Lower leg skin (tissue), 4 donors: ENCODE data around the gene MYO18B. TPM values are rescaled to one million over a fixed set of nuclear protein-coding genes. Genes with fewer than 3 reads are reported as not detected.

Experiments
- DNase-seq, 2 donors: peaks; one replicate each; pipeline ENCODE4 v3.0.0-alpha.2; 2019; ENCODE audit warnings: low spot score in 2 of 2
- H3K4me3 ChIP-seq: fragments of 200-600 bp; sonication (generic); 2 replicates; pipeline ENCODE4 v1.5.1; 2017; ENCODE audit warnings: mild to moderate bottlenecking, low read depth; ENCODE audit not compliant: poor library complexity, severe bottlenecking
- POLR2A ChIP-seq, 2 donors: fragments of 450-650 bp; IDR thresholded peaks; one replicate each; pipeline ENCODE4 v1.6.1; 2016 to 2017; ENCODE audit warnings: antibody characterized with exemption in 2 of 2, mild to moderate bottlenecking in 1 of 2, moderate library complexity in 1 of 2
- WGBS, 2 donors: methylation state at CpG; one replicate each; pipeline ENCODE4 v1.1.5; 2018; 5-methylcytosine and 5-hydroxymethylcytosine counted together
- intact Hi-C: fragments of 100-400 bp; cut with DNase I; formaldehyde crosslinking; loops from one replicate; pipeline ENCODE4 v1.15.0; 2023; ENCODE audit warnings: low total_unique reads
- total RNA-seq, 4 donors: library from RNA; depleted of rRNA; stranded (reverse); fragments of >200 nt; gene quantifications; one replicate each; pipeline ENCODE4 v1.1.0, GENCODE V29; 2016
- TF ChIP-seq, protein P1 (sequence below), 3 donors: fragments of 450-650 bp; IDR thresholded peaks; one replicate each; pipeline ENCODE4 v1.5.1; 2016; ENCODE audit warnings: antibody characterized with exemption in 3 of 3, mild to moderate bottlenecking in 3 of 3, moderate library complexity in 2 of 3

Gene MYO18B
- total RNA-seq, 4 donors from 2014 or later: 1.5 to 3.4 TPM; not detected in 2

DNA sequence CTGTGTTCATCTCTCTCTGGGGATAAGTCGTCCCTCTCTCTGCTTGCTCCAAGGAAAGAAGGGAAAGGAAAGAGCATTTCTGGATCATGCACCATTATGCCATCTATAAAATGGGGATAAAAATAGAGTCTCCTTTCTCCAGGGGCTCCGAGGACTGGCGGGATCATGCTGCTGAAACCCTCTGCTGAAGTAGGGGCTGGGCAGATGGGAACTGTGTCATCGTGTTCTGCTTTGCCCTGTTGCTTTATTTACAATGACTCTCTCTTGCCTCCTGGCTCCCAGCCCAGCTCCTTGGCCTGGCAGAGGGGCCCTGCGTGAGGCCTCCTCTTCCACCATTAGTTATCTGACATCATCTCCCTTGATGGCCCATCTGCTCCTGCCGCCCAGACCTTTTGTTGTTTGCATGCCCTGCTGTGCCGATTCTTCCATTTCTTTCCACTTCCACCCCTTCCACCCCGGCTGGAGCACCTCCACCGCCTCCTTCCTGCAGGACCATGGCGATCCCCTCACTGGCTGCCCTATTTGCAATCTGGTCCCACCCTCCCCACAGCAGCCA lies 200.9 kb downstream of the MYO18B start:
- no peak for DNase-seq
- intact Hi-C loops: no loop called here
- no peak overlapping the region for H3K4me3 ChIP-seq
- 30 to 35% methylated on average over 10 of the region's 10 CpGs for WGBS, 2 donors
- TF ChIP-seq, protein P1, sequence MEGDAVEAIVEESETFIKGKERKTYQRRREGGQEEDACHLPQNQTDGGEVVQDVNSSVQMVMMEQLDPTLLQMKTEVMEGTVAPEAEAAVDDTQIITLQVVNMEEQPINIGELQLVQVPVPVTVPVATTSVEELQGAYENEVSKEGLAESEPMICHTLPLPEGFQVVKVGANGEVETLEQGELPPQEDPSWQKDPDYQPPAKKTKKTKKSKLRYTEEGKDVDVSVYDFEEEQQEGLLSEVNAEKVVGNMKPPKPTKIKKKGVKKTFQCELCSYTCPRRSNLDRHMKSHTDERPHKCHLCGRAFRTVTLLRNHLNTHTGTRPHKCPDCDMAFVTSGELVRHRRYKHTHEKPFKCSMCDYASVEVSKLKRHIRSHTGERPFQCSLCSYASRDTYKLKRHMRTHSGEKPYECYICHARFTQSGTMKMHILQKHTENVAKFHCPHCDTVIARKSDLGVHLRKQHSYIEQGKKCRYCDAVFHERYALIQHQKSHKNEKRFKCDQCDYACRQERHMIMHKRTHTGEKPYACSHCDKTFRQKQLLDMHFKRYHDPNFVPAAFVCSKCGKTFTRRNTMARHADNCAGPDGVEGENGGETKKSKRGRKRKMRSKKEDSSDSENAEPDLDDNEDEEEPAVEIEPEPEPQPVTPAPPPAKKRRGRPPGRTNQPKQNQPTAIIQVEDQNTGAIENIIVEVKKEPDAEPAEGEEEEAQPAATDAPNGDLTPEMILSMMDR (IDR thresholded peaks at IDR 0.05): no peak
- no peak for TF ChIP-seq POLR2A (IDR thresholded peaks at IDR 0.05)

DNA sequence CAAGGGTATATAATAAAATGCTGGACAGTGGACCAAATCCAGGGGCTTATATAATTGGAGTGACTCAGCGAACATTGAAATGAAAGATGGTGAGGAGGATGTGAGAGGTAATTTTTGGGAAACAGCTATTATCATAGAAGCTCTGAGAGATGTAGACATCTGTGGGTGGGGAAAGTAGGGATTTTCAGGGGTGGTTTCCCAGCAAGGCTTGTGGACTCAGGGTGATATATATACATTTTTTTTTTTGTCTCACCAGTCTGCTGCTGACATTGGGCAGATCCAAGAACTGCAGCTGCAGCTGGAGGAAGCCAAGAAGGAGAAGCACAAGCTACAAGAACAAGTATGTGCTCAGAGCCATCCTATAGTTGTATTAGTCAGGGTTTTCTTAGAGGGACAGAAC lies 208.1 kb downstream of the MYO18B start:
- DNase-seq: no peak
- no peak overlapping the region for H3K4me3 ChIP-seq
- WGBS, 2 donors: 58 to 74% methylated on average over 1 of the region's 1 CpG
- intact Hi-C loops: no loop called here
- TF ChIP-seq POLR2A (IDR thresholded peaks at IDR 0.05): no peak
- TF ChIP-seq, protein P1 (IDR thresholded peaks at IDR 0.05): no peak

DNA sequence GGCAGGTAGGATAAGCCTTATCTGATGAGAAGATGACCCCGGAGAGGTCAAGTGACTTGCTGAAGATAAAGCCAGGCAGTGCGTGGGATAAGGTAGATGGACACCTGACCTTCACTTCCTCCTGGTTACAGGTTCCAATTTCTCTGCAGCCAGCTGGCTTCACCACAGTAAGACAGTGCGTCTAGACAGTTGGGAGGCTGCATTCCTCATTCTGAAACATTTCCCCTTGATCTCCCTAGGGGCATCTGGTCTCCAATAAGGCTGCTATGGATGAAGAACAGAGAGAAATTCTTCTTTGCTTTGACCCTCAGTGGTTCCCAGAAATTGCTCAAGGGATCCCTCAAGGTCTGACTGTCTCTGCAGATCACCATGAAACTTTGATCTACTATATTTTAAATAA lies 211.3 kb downstream of the MYO18B start:
- TF ChIP-seq POLR2A (IDR thresholded peaks at IDR 0.05): no peak
- TF ChIP-seq, protein P1 (IDR thresholded peaks at IDR 0.05): no peak
- 62 to 66% methylated on average over 3 of the region's 3 CpGs for WGBS, 2 donors
- H3K4me3 ChIP-seq: no peak overlapping the region
- intact Hi-C loops: no loop called here
- no peak for DNase-seq

DNA sequence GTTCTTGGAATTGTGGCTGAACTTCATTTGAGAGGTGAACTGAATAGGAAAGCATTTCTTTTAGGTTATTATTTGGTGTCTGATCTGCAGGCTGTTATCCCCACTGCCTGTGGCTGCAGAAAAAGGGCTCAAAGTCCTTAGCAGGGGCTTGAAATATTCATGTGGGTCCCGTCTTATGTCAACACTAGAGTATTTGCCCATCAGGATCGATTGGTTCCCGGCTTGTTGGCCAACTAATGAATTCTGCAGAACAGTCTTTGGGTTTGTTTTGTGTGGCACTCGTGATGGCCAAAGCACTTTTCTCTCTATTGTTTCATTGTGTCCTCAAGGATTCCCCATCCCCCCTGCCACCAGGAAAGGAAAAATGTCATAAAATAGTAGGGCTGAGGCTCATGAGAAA lies 211.9 kb downstream of the MYO18B start:
- no peak overlapping the region for H3K4me3 ChIP-seq
- intact Hi-C loops: no loop called here
- no peak for TF ChIP-seq POLR2A (IDR thresholded peaks at IDR 0.05)
- TF ChIP-seq, protein P1 (IDR thresholded peaks at IDR 0.05): no peak
- 76 to 82% methylated on average over 4 of the region's 4 CpGs for WGBS, 2 donors
- DNase-seq: no peak

DNA sequence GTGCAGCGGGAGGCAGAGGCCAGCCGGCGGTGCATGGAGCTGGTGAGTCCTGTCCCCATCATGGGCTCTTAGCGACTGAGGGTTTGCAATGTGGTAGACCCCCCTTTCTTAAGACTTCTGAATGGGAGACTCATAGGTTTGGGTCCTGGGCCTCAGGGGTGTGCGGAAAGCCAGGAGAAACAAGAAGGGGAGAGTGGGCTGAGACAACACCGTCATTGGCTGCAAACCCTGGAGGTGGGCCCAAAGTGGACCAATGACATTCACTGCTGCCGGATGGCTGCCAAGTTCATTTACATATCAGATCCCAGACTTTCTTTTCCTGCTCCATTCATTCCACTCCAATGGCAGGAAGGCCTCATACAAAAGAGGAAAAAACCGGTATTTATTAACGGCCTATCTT lies 213.3 kb downstream of the MYO18B start:
- DNase-seq: no peak
- no peak overlapping the region for H3K4me3 ChIP-seq
- 92 to 93% methylated on average over 9 of the region's 9 CpGs for WGBS, 2 donors
- TF ChIP-seq, protein P1 (IDR thresholded peaks at IDR 0.05): no peak
- no peak for TF ChIP-seq POLR2A (IDR thresholded peaks at IDR 0.05)
- intact Hi-C loops: no loop called here

DNA sequence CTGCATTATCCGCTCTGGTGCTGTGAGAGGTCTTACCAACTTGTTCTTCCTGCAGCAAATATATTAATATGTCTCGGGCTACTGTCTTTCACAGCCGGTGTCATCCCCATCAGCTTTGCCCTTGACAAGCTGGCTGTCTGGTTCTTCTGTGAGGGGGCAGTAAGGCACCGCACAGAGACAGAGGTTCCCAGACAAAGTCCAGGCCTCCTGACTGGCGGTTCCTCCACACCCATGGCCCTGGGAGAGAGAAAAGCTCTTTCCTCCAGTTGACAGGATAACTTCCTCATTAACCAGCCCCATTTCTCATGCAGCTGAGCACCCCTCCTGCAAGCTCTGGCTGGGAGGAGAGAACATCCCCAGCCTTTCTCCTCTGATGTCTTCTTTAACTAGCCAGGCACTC lies 214.8 kb downstream of the MYO18B start:
- DNase-seq: no peak
- WGBS, 2 donors: 71 to 76% methylated on average over 5 of the region's 5 CpGs
- intact Hi-C loops: no loop called here
- no peak for TF ChIP-seq POLR2A (IDR thresholded peaks at IDR 0.05)
- TF ChIP-seq, protein P1 (IDR thresholded peaks at IDR 0.05): no peak
- H3K4me3 ChIP-seq: no peak overlapping the region
